Naive thymus-derived CD4-positive, alpha-beta T cell (primary cell): ENCODE measurements around the gene SORCS2. TPM values are rescaled to one million over a fixed set of nuclear protein-coding genes. Genes with fewer than 3 reads are reported as not detected.

Experiments
- ATAC-seq: fragments of 150-1000 bp; cut with Tn5 transposase; 2 replicates; pipeline ENCODE4 v1.10.0; 2021; ENCODE audit warnings: mild to moderate bottlenecking, moderate library complexity
- CTCF ChIA-PET: fragments of 350-600 bp; sonication (Branson Sonifier 250); formaldehyde crosslinking; loops from one replicate; lab custom pipeline; 2021; ENCODE audit warnings: antibody characterized with exemption; lab: Charles Lee
- POLR2A ChIA-PET: fragments of 350-600 bp; sonication (Branson Sonifier 250); formaldehyde crosslinking; loops from one replicate; lab custom pipeline; 2021; ENCODE audit warnings: antibody characterized with exemption, inconsistent platforms; lab: Charles Lee
- DNase-seq, 9 donors: peaks; one replicate each; pipeline versions ENCODE4 v3.0.0 to v3.0.0-alpha.2; 2020 to 2022; ENCODE audit warnings: mixed read lengths in 1 of 9
- H3K27ac ChIP-seq: one replicate; pipeline ENCODE4 v1.7.0; 2013; ENCODE audit warnings: mild to moderate bottlenecking, low read depth, low read length, moderate library complexity
- H3K27me3 ChIP-seq, 2 donors: one replicate each; pipeline ENCODE4 v1.7.0; 2013; ENCODE audit warnings: low read length in 2 of 2, mild to moderate bottlenecking in 2 of 2, moderate library complexity in 2 of 2; ENCODE audit not compliant: control insufficient read depth in 2 of 2, insufficient read depth in 2 of 2
- H3K36me3 ChIP-seq, 3 experiments: 1 replicate in 2 of 3; 2 replicates in 1 of 3; pipeline ENCODE4 v1.7.0; 2013; ENCODE audit warnings: low read length in 3 of 3, mild to moderate bottlenecking in 3 of 3, moderate library complexity in 1 of 3; ENCODE audit not compliant: insufficient read depth in 3 of 3, control insufficient read depth in 2 of 3
- H3K4me1 ChIP-seq, 2 donors: one replicate each; pipeline ENCODE4 v1.7.0; 2013; ENCODE audit warnings: low read length in 2 of 2, mild to moderate bottlenecking in 2 of 2, moderate library complexity in 1 of 2; ENCODE audit not compliant: control insufficient read depth in 2 of 2, insufficient read depth in 2 of 2
- H3K4me3 ChIP-seq: 2 replicates; pipeline ENCODE4 v1.7.0; 2013; ENCODE audit warnings: mild to moderate bottlenecking, low read length
- H3K9me3 ChIP-seq, 3 experiments: 1 replicate in 2 of 3; 2 replicates in 1 of 3; pipeline ENCODE4 v1.7.0; 2013; ENCODE audit warnings: low read length in 3 of 3; ENCODE audit not compliant: control insufficient read depth in 2 of 3
- H3K27ac Mint-ChIP-seq, 9 donors: one replicate each; pipeline ENCODE4 v1.8.0; 2020 to 2022; ENCODE audit warnings: mixed read lengths in 9 of 9, mild to moderate bottlenecking in 8 of 9, moderate library complexity in 5 of 9, inconsistent platforms in 2 of 9
- H3K27me3 Mint-ChIP-seq, 5 donors: one replicate each; pipeline ENCODE4 v1.8.0; 2021 to 2022; ENCODE audit warnings: mixed read lengths in 5 of 5, mild to moderate bottlenecking in 1 of 5
- H3K36me3 Mint-ChIP-seq, 5 donors: one replicate each; pipeline ENCODE4 v1.8.0; 2020 to 2022; ENCODE audit warnings: mixed read lengths in 5 of 5, mild to moderate bottlenecking in 3 of 5, inconsistent platforms in 1 of 5
- H3K4me1 Mint-ChIP-seq, 7 donors: one replicate each; pipeline ENCODE4 v1.8.0; 2020 to 2022; ENCODE audit warnings: mixed read lengths in 7 of 7, mild to moderate bottlenecking in 3 of 7, inconsistent platforms in 1 of 7
- H3K4me3 Mint-ChIP-seq, 10 donors: one replicate each; pipeline ENCODE4 v1.8.0; 2020 to 2022; ENCODE audit warnings: mild to moderate bottlenecking in 10 of 10, mixed read lengths in 10 of 10, moderate library complexity in 6 of 10, inconsistent platforms in 2 of 10
- H3K9me3 Mint-ChIP-seq, 11 donors: one replicate each; pipeline ENCODE4 v1.8.0; 2020 to 2022; ENCODE audit warnings: mixed read lengths in 11 of 11, mild to moderate bottlenecking in 4 of 11, inconsistent platforms in 1 of 11, moderate library complexity in 1 of 11
- intact Hi-C, 2 donors: fragments of 100-400 bp; cut with micrococcal nuclease; formaldehyde crosslinking; loops; one replicate each; pipeline ENCODE4 v1.15.1; 2023
- polyA plus RNA-seq, 2 donors: library from polyadenylated mRNA; unstranded; fragments of 300-500 nt; fragmentation: Illumina TruSeq; gene quantifications; one replicate each; pipeline ENCODE4 v1.2.3, GENCODE V29; 2021
- total RNA-seq, 6 experiments: library from RNA in 5 of 6; stranded (reverse) in 5 of 6; gene quantifications; 1 replicate in 5 of 6; 2 replicates in 1 of 6; pipeline ENCODE4 v1.2.3 and lab custom pipeline; 2021 to 2026

Gene SORCS2
- total and polyA plus RNA-seq, 7 experiments from 2014 or later, result 0.10 TPM; not detected in 6

GRCh38 chr4:7770224-7771050 is 578.1 kb downstream of the SORCS2 start:
- H3K27ac ChIP-seq, result peak overlapping the region; percentile 47
- no peaks in the 10 kb centered on the region for H3K9me3 Mint-ChIP-seq
- peaks cover 4 to 50% (median 10%) of the 10 kb centered on the region in 5 donors for H3K36me3 Mint-ChIP-seq
- POLR2A ChIA-PET, result interaction anchor here (1.0 to 1.8 kb wide), 2 partner anchors 11 to 27 kb away, joined by 3 to 15 read pairs; no protein-coding TSS in a partner anchor
- H3K36me3 ChIP-seq, result peaks cover 0 to 52% (median 3%) of the 10 kb centered on the region in 3 experiments
- H3K4me3 Mint-ChIP-seq, result peak overlapping the region; percentile 45 to 86 (median 70)
- no peaks in the 10 kb centered on the region for H3K9me3 ChIP-seq
- peaks cover 8 to 16% of the 10 kb centered on the region in 2 donors for H3K4me1 ChIP-seq
- peaks cover 8 to 37% (median 31%) of the 10 kb centered on the region in 7 donors for H3K4me1 Mint-ChIP-seq
- ATAC-seq (no peak), DNase-seq (peak in 1 of 9 donors; percentile 4)
- no peaks in the 10 kb centered on the region for H3K27me3 ChIP-seq
- CTCF ChIA-PET, result interaction anchor here (0.6 to 3.3 kb wide), 10 partner anchors 9 to 216 kb away, joined by 3 to 17 read pairs (median 4); no protein-coding TSS in a partner anchor
- intact Hi-C loops, result loop anchor here (1.0 kb wide), 3 partner anchors 11 to 217 kb away; no protein-coding TSS in a partner anchor
- no peaks in the 10 kb centered on the region for H3K27me3 Mint-ChIP-seq
- H3K4me3 ChIP-seq, result peak overlapping the region; percentile 30
- peak overlapping the region; percentile 48 to 90 (median 79) for H3K27ac Mint-ChIP-seq

- POLR2A ChIA-PET, result interaction anchor here (1.0 to 1.8 kb wide), 2 partner anchors 12 to 26 kb away, joined by 3 to 15 read pairs; no protein-coding TSS in a partner anchor
- Mint-ChIP-seq H3K9me3 (no peaks in the 10 kb centered on the region), H3K4me3 (peak overlapping the region in 9 of 10 donors; percentile 45 to 86 (median 71)), H3K27ac (peak overlapping the region; percentile 48 to 90 (median 79)), H3K27me3 (no peaks in the 10 kb centered on the region), H3K36me3 (peaks cover 5 to 47% (median 10%) of the 10 kb centered on the region in 5 donors), H3K4me1 (peaks cover 8 to 37% (median 31%) of the 10 kb centered on the region in 7 donors)
- Histone ChIP-seq H3K36me3 (peaks cover 0 to 48% (median 3%) of the 10 kb centered on the region in 3 experiments), H3K27me3 (no peaks in the 10 kb centered on the region), H3K9me3 (no peaks in the 10 kb centered on the region), H3K4me3 (peak overlapping the region; percentile 30), H3K4me1 (peaks cover 8 to 16% of the 10 kb centered on the region in 2 donors), H3K27ac (peak overlapping the region; percentile 47)
- DNase-seq, result peak in 8 of 9 donors; percentile 29 to 58 (median 35)
- intact Hi-C loops, result loop anchor here in 1 of 2 donors (1.0 kb wide), 1 partner anchor 12 kb away; no protein-coding TSS in a partner anchor
- ATAC-seq, result peak; percentile 72
- CTCF ChIA-PET, result interaction anchor here (0.6 to 1.8 kb wide), 4 partner anchors 9 to 28 kb away, joined by 3 to 7 read pairs (median 4); no protein-coding TSS in a partner anchor
Observed at GRCh38 chr4:7771056-7771455, 578.7 kb downstream of the SORCS2 start.

- Mint-ChIP-seq H3K27me3 (no peaks in the 10 kb centered on the region), H3K36me3 (peaks cover 5 to 49% (median 16%) of the 10 kb centered on the region in 5 donors)
- POLR2A ChIA-PET, result interaction anchor here (1.8 kb wide), 1 partner anchor 12 kb away, joined by 15 read pairs; no protein-coding TSS in a partner anchor
Observed at GRCh38 chr4:7771541-7772507, 579.5 kb downstream of the SORCS2 start.

GRCh38 chr4:7772711-7773385 is 580.5 kb downstream of the SORCS2 start:
- H3K4me3 Mint-ChIP-seq, result peak overlapping the region in 1 of 10 donors; percentile 10
- peaks cover 0 to 39% (median 3%) of the 10 kb centered on the region in 3 experiments for H3K36me3 ChIP-seq
- no peak overlapping the region for H3K27ac ChIP-seq
- intact Hi-C loops, result no loop called here
- H3K36me3 Mint-ChIP-seq, result peaks cover 5 to 51% (median 22%) of the 10 kb centered on the region in 5 donors
- POLR2A ChIA-PET, result no interaction called here
- no peak for DNase-seq
- peaks cover 8 to 16% of the 10 kb centered on the region in 2 donors for H3K4me1 ChIP-seq
- peak overlapping the region in 7 of 9 donors; percentile 31 to 78 (median 58) for H3K27ac Mint-ChIP-seq
- no peaks in the 10 kb centered on the region for H3K9me3 Mint-ChIP-seq
- H3K4me3 ChIP-seq, result no peak overlapping the region
- no peaks in the 10 kb centered on the region for H3K9me3 ChIP-seq
- CTCF ChIA-PET, result no interaction called here
- H3K27me3 Mint-ChIP-seq, result no peaks in the 10 kb centered on the region
- ATAC-seq, result no peak
- H3K27me3 ChIP-seq, result no peaks in the 10 kb centered on the region
- H3K4me1 Mint-ChIP-seq, result peaks cover 14 to 47% (median 31%) of the 10 kb centered on the region in 7 donors

More at GRCh38 chr4:7771541-7772507, 579.5 kb downstream of the SORCS2 start:
- ATAC-seq (no peak), DNase-seq (no peak)
- no peaks in the 10 kb centered on the region for H3K27me3 ChIP-seq
- Mint-ChIP-seq H3K4me1 (peaks cover 12 to 40% (median 31%) of the 10 kb centered on the region in 7 donors), H3K27ac (peak overlapping the region in 8 of 9 donors; percentile 24 to 82 (median 64)), H3K9me3 (no peaks in the 10 kb centered on the region), H3K4me3 (peak overlapping the region in 5 of 10 donors; percentile 18 to 76 (median 25))
- CTCF ChIA-PET, result interaction anchor here (1.5 to 1.8 kb wide), 3 partner anchors 10 to 27 kb away, joined by 3 to 7 read pairs (median 5); no protein-coding TSS in a partner anchor
- intact Hi-C loops, result loop anchor here in 1 of 2 donors (1.0 kb wide), 1 partner anchor 13 kb away; no protein-coding TSS in a partner anchor
- no peaks in the 10 kb centered on the region for H3K9me3 ChIP-seq
- peaks cover 0 to 40% (median 3%) of the 10 kb centered on the region in 3 experiments for H3K36me3 ChIP-seq
- H3K4me3 ChIP-seq, result no peak overlapping the region
- H3K27ac ChIP-seq, result no peak overlapping the region
- H3K4me1 ChIP-seq, result peaks cover 8 to 16% of the 10 kb centered on the region in 2 donors

- no peak overlapping the region for H3K27ac ChIP-seq
- no peaks in the 10 kb centered on the region for H3K9me3 ChIP-seq
- no peaks in the 10 kb centered on the region for H3K9me3 Mint-ChIP-seq
- DNase-seq, result no peak
- H3K4me3 ChIP-seq, result no peak overlapping the region
- H3K4me3 Mint-ChIP-seq, result no peak overlapping the region
- no peaks in the 10 kb centered on the region for H3K27me3 Mint-ChIP-seq
- H3K27me3 ChIP-seq, result no peaks in the 10 kb centered on the region
- H3K4me1 Mint-ChIP-seq, result peaks cover 14 to 49% (median 31%) of the 10 kb centered on the region in 7 donors
- CTCF ChIA-PET, result no interaction called here
- intact Hi-C loops, result no loop called here
- peak overlapping the region in 5 of 9 donors; percentile 31 to 63 (median 56) for H3K27ac Mint-ChIP-seq
- H3K36me3 ChIP-seq, result peaks cover 0 to 42% (median 3%) of the 10 kb centered on the region in 3 experiments
- POLR2A ChIA-PET, result no interaction called here
- no peak for ATAC-seq
- peaks cover 5 to 52% (median 22%) of the 10 kb centered on the region in 5 donors for H3K36me3 Mint-ChIP-seq
- peaks cover 8 to 16% of the 10 kb centered on the region in 2 donors for H3K4me1 ChIP-seq
Observed at GRCh38 chr4:7773401-7774180, 581.3 kb downstream of the SORCS2 start.
